ENCODE results near the gene CNNM1. TPM values are rescaled to one million over a fixed set of nuclear protein-coding genes. Genes with fewer than 3 reads are reported as not detected.

Gene CNNM1
- total and polyA plus RNA-seq, 2 donors (not counting 3 experiments of a cell fraction or from before 2014, with no cell fraction given): not detected

- Histone ChIP-seq H3K4me2 (ENCODE audit: insufficient read depth, low read length) (no peak overlapping the region), H3K9me3 (replicated peaks; ENCODE audit: control insufficient read depth, insufficient read depth, low read length) (no peaks in the 10 kb centered on the region), H2AFZ (ENCODE audit: low read depth, low read length) (no peak overlapping the region), H4K20me1 (replicated peaks; ENCODE audit: control insufficient read depth, extremely low read depth, insufficient read depth, low read length) (no peaks in the 10 kb centered on the region), H3K79me2 (ENCODE audit: control insufficient read depth, insufficient read depth, low read length) (no peaks in the 10 kb centered on the region), H3K27ac (ENCODE audit: insufficient read depth, low read depth, low read length) (no peak overlapping the region), H3K9ac (replicated peaks; ENCODE audit: extremely low read depth, insufficient read depth, low read length) (no peak overlapping the region), H3K9me1 (replicated peaks; ENCODE audit: control insufficient read depth, extremely low read depth, insufficient read depth, low read length) (no peaks in the 10 kb centered on the region), H3K36me3 (ENCODE audit: control insufficient read depth in 2 of 2, extremely low read depth in 1 of 2, insufficient read depth in 2 of 2, low read length in 2 of 2) (no peaks in the 10 kb centered on the region), H3K4me3 (replicated peaks in 1 of 3; ENCODE audit: insufficient read depth in 1 of 3, low read depth in 1 of 3, low read length in 3 of 3) (no peak overlapping the region), H3K27me3 (ENCODE audit: control insufficient read depth in 2 of 2, insufficient read depth in 2 of 2, low read length in 2 of 2) (no peaks in the 10 kb centered on the region), H3K4me1 (ENCODE audit: control insufficient read depth, extremely low read depth, insufficient read depth, low read length) (no peaks in the 10 kb centered on the region)
- FAIRE-seq (no peak), DNase-seq (ENCODE audit: low read depth, low spot score) (no peak)
- ChIA-PET CTCF (interaction anchor here (1.6 kb wide), 1 partner anchor 13 kb away, joined by 4 read pairs; no protein-coding TSS in a partner anchor), POLR2A (no interaction called here)
- dilution Hi-C loops (cut with MboI; ENCODE audit: extremely low pct_ligation_motif_present, low sequenced_read_pairs) (no loop called here), intact Hi-C loops (cut with micrococcal nuclease) (no loop called here)
- BruUV-seq (replicated peaks): no TSS peak
- TF ChIP-seq EZH2 (IDR thresholded peaks at IDR 0.05; ENCODE audit: borderline replicate concordance, low read depth, low read length, severe bottlenecking) (no peak), MYC (IDR thresholded peaks at IDR 0.05; ENCODE audit: low read depth, low read length) (no peak), MAX (IDR thresholded peaks at IDR 0.05; ENCODE audit: insufficient read depth, insufficient read length) (no peak), FOS (IDR thresholded peaks at IDR 0.05; ENCODE audit: borderline replicate concordance, insufficient read depth, low read length) (no peak), POLR2AphosphoS5 (IDR thresholded peaks at IDR 0.05; ENCODE audit: insufficient read depth, low read depth, low read length) (no peak), JUN (IDR thresholded peaks at IDR 0.05; ENCODE audit: borderline replicate concordance, insufficient read depth, insufficient read length, low read depth) (no peak), POLR2A (IDR thresholded peaks at IDR 0.05; ENCODE audit: low read depth, low read length) (no peak), GATA2 (IDR thresholded peaks at IDR 0.05; ENCODE audit: insufficient read depth, insufficient read length, low read depth, low read length) (no peak)
- TF ChIP-seq, protein P1, sequence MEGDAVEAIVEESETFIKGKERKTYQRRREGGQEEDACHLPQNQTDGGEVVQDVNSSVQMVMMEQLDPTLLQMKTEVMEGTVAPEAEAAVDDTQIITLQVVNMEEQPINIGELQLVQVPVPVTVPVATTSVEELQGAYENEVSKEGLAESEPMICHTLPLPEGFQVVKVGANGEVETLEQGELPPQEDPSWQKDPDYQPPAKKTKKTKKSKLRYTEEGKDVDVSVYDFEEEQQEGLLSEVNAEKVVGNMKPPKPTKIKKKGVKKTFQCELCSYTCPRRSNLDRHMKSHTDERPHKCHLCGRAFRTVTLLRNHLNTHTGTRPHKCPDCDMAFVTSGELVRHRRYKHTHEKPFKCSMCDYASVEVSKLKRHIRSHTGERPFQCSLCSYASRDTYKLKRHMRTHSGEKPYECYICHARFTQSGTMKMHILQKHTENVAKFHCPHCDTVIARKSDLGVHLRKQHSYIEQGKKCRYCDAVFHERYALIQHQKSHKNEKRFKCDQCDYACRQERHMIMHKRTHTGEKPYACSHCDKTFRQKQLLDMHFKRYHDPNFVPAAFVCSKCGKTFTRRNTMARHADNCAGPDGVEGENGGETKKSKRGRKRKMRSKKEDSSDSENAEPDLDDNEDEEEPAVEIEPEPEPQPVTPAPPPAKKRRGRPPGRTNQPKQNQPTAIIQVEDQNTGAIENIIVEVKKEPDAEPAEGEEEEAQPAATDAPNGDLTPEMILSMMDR (IDR thresholded peaks at IDR 0.05; ENCODE audit: extremely low read depth in 1 of 2, insufficient read depth in 1 of 2, low read depth in 1 of 2, low read length in 2 of 2): no peak
These were observed 37.0 kb upstream of the CNNM1 start for GRCh38 chr10:99292159-99292558.

Measured in endothelial cell of umbilical vein (primary cell).